HepG2 (cell line): Measurements from ENCODE around the gene NUP133. TPM values are rescaled to one million over a fixed set of nuclear protein-coding genes. Genes with fewer than 3 reads are reported as not detected.

ENCODE experiments used
- ATAC-seq: fragments of 200-7000 bp; cut with Tn5 transposase; 3 replicates; pipeline ENCODE4 v1.9.1; 2020; ENCODE audit warnings: mild to moderate bottlenecking, moderate library complexity
- BruUV-seq: library from RNA; stranded (reverse); fragments of 400-500 nt; replicated peaks from 2 replicates; lab custom pipeline; 2021; lab: Mats Ljungman, UMichigan
- CTCF ChIA-PET: fragments of 300-600 bp; formaldehyde crosslinking; extraction: SDS; loops from one replicate; lab custom pipeline; 2021; ENCODE audit warnings: low total read pairs, inconsistent platforms, low intra/inter-chr PET ratio; lab: Yijun Ruan, JAX
- POLR2A ChIA-PET: fragments of 350-600 bp; sonication (Branson Sonifier 250); formaldehyde crosslinking; loops from one replicate; lab custom pipeline; 2020; ENCODE audit warnings: antibody characterized with exemption, inconsistent platforms; lab: Yijun Ruan, JAX
- DNase-seq: peaks from one replicate; pipeline ENCODE4 v3.0.0-alpha.2; 2015; ENCODE audit warnings: low spot score
- FAIRE-seq: peaks from 3 replicates; lab custom pipeline; 2011; peaks lifted over from hg19 to GRCh38; lab: Jason Lieb, UNC
- H2AFZ ChIP-seq: one replicate; pipeline ENCODE4 v1.6.1; 2011; ENCODE audit warnings: low read length, inconsistent platforms
- H3K27ac ChIP-seq: fragments of 300-600 bp; 3 replicates; pipeline ENCODE4 v1.8.0; 2011; ENCODE audit warnings: mixed run types, mild to moderate bottlenecking, mixed read lengths, low read length, inconsistent platforms; ENCODE audit not compliant: insufficient read depth; ENCODE audit errors: extremely low read length
- H3K27me3 ChIP-seq, 2 experiments: fragments of 200-600 bp in 1 of 2; 2 replicates in 1 of 2; 3 replicates in 1 of 2; pipeline versions ENCODE4 v1.6.0 to v1.8.0; 2011; ENCODE audit warnings: low read length in 2 of 2, mild to moderate bottlenecking in 2 of 2, moderate library complexity in 2 of 2, inconsistent platforms in 1 of 2; ENCODE audit not compliant: insufficient read depth in 2 of 2, control insufficient read depth in 1 of 2
- H3K36me3 ChIP-seq, 2 experiments: fragments of 200-600 bp in 1 of 2; replicated peaks in 1 of 2; 2 replicates in 1 of 2; 3 replicates in 1 of 2; pipeline versions ENCODE4 v1.5.1 to v1.8.0; 2011; ENCODE audit warnings: low read length in 2 of 2, inconsistent platforms in 1 of 2; ENCODE audit not compliant: insufficient read depth in 2 of 2, control insufficient read depth in 1 of 2
- H3K4me1 ChIP-seq: 2 replicates; pipeline ENCODE4 v1.5.1; 2012; ENCODE audit warnings: low read length, inconsistent platforms; ENCODE audit not compliant: insufficient read depth
- H3K4me2 ChIP-seq: 2 replicates; pipeline ENCODE4 v1.6.0; 2011; ENCODE audit warnings: low read depth, low read length, inconsistent platforms
- H3K4me3 ChIP-seq, 3 experiments: fragments of 200-600 bp in 1 of 3; sonication (generic), shearing (Covaris generic) in 1 of 3; replicated peaks in 1 of 3; 2 replicates each; pipeline ENCODE4 v1.5.1; 2011 to 2016; ENCODE audit warnings: low read length in 3 of 3, inconsistent platforms in 2 of 3, low read depth in 2 of 3, mild to moderate bottlenecking in 2 of 3, control low read depth in 1 of 3, mixed read lengths in 1 of 3; ENCODE audit not compliant: insufficient read depth in 1 of 3
- H3K79me2 ChIP-seq: one replicate; pipeline ENCODE4 v1.6.1; 2011; ENCODE audit warnings: low read length, inconsistent platforms; ENCODE audit not compliant: insufficient read depth
- H3K9ac ChIP-seq: 2 replicates; pipeline ENCODE4 v1.6.0; 2011; ENCODE audit warnings: mild to moderate bottlenecking, low read depth, low read length, inconsistent platforms; ENCODE audit not compliant: insufficient read depth
- H3K9me3 ChIP-seq: 2 replicates; pipeline ENCODE4 v1.5.1; 2012; ENCODE audit warnings: mild to moderate bottlenecking, low read length
- H4K20me1 ChIP-seq: 2 replicates; pipeline ENCODE4 v1.6.0; 2011; ENCODE audit warnings: inconsistent platforms, mild to moderate bottlenecking, low read length, moderate library complexity; ENCODE audit not compliant: insufficient read depth
- CCAR2 ChIP-seq: fragments of 200-400 bp; formaldehyde crosslinking; optimal IDR thresholded peaks from 2 replicates; pipeline ENCODE3; 2018; ENCODE audit warnings: low read depth, mild to moderate bottlenecking, low read length, moderate library complexity
- ELF1 ChIP-seq: sonication (generic); formaldehyde crosslinking; IDR thresholded peaks from 2 replicates; pipeline ENCODE4 v1.4.0; 2020; ENCODE audit warnings: missing genetic modification reagents
- GFI1 ChIP-seq: sonication (generic); formaldehyde crosslinking; IDR thresholded peaks from 2 replicates; pipeline ENCODE4 v1.5.0; 2020; ENCODE audit warnings: missing genetic modification reagents, mild to moderate bottlenecking, borderline replicate concordance
- RFX3 ChIP-seq: IDR thresholded peaks from 2 replicates; pipeline ENCODE4 v1.6.1; 2016; ENCODE audit warnings: missing biosample characterization, missing genetic modification reagents
- ZNF121 ChIP-seq: sonication (generic); formaldehyde crosslinking; IDR thresholded peaks from 2 replicates; pipeline ENCODE4 v1.5.0; 2020; ENCODE audit warnings: mild to moderate bottlenecking, missing genetic modification reagents
- ZNF501 ChIP-seq: sonication (generic); formaldehyde crosslinking; IDR thresholded peaks from 2 replicates; pipeline ENCODE4 v1.5.1; 2020; ENCODE audit warnings: mild to moderate bottlenecking, moderate library complexity, missing genetic modification reagents
- ZNF572 ChIP-seq: sonication (generic); formaldehyde crosslinking; IDR thresholded peaks from 2 replicates; pipeline ENCODE4 v1.5.1; 2020; ENCODE audit warnings: mild to moderate bottlenecking, missing genetic modification reagents
- ZNF737 ChIP-seq: sonication (generic); formaldehyde crosslinking; IDR thresholded peaks from 2 replicates; pipeline ENCODE4 v1.5.0; 2020; ENCODE audit warnings: missing genetic modification reagents, mild to moderate bottlenecking, borderline replicate concordance
- ZSCAN20 ChIP-seq: sonication (generic); formaldehyde crosslinking; IDR thresholded peaks from 2 replicates; pipeline ENCODE4 v1.4.0; 2020; ENCODE audit warnings: missing genetic modification reagents, mild to moderate bottlenecking, borderline replicate concordance
- WGBS: methylation state at CpG from one replicate; pipeline ENCODE4 v1.1.6; 2017; ENCODE audit warnings: low lambda C conversion rate; 5-methylcytosine and 5-hydroxymethylcytosine counted together
- in situ Hi-C: cut with HindIII; loops from 2 replicates; pipeline ENCODE4 v1.10.0; 2017; ENCODE audit warnings: low pct_unique_long_range_greater_than_20kb; ENCODE audit not compliant: extremely low pct_ligation_motif_present
- intact Hi-C: fragments of 100-400 bp; cut with micrococcal nuclease; formaldehyde crosslinking; loops from one replicate; pipeline ENCODE4 v1.10.0; 2022; ENCODE audit not compliant: unreplicated experiment
- polyA plus RNA-seq, 8 experiments: library from polyadenylated mRNA; depleted of rRNA in 3 of 8; stranded (reverse) in 7 of 8; unstranded in 1 of 8; fragments of >200 nt; fragmentation: Illumina TruSeq in 4 of 8; extraction: Trizol in 4 of 8; gene quantifications; 2 replicates each; pipeline versions ENCODE4 v1.2.1 to v1.2.3, GENCODE V29; 2011 to 2016; ENCODE audit warnings: low read depth in 4 of 8, missing spikeins in 1 of 8, mixed read lengths in 1 of 8; ENCODE audit not compliant: insufficient read depth in 1 of 8
- total RNA-seq, 5 experiments: library from RNA; depleted of rRNA; stranded (reverse); fragments of >200 nt; fragmentation: Illumina TruSeq; extraction: Trizol; gene quantifications; 2 replicates each; pipeline ENCODE4 v1.2.3, GENCODE V29; 2016; ENCODE audit warnings: low read depth in 1 of 5
- TF ChIP-seq, protein P1 (sequence below): sonication (generic); formaldehyde crosslinking; IDR thresholded peaks from 2 replicates; pipeline ENCODE4 v1.4.0; 2020; ENCODE audit warnings: missing genetic modification reagents
- TF ChIP-seq, protein P2 (sequence below): sonication (generic); formaldehyde crosslinking; IDR thresholded peaks from 2 replicates; pipeline ENCODE4 v1.5.0; 2020; ENCODE audit warnings: missing genetic modification reagents, mild to moderate bottlenecking, borderline replicate concordance
- TF ChIP-seq, protein P3 (sequence below): fragments of 450-650 bp; IDR thresholded peaks from 2 replicates; pipeline ENCODE4 v1.6.1; 2017
- TF ChIP-seq, protein P4 (sequence below): sonication (generic); formaldehyde crosslinking; IDR thresholded peaks from 2 replicates; pipeline ENCODE4 v1.5.0; 2020; ENCODE audit warnings: mild to moderate bottlenecking, missing genetic modification reagents, borderline replicate concordance

The NUP133 gene
- total and polyA plus RNA-seq, 2 of the 13 experiments (the other 11 are each of a cell fraction or from before 2014, with no cell fraction given) = 17.7 to 45.6 TPM

DNA sequence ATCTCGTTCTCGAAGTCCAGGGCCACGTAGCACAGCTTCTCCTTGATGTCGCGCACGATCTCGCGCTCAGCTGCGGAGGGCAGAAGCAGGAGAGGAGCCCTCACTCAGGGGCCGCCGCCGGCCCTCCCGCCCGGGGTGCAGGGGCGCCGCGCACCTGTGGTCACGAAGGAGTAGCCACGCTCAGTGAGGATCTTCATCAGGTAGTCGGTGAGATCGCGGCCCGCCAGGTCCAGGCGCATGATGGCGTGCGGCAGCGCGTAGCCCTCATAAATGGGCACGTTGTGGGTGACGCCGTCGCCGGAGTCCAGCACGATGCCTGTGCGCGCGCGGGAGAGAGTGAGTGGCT lies 76.1 kb downstream of the NUP133 start (continued):
- TF ChIP-seq ZNF501 (CRISPR knock-in tag) = no peak
- no peak for TF ChIP-seq CCAR2
- TF ChIP-seq, protein P1, sequence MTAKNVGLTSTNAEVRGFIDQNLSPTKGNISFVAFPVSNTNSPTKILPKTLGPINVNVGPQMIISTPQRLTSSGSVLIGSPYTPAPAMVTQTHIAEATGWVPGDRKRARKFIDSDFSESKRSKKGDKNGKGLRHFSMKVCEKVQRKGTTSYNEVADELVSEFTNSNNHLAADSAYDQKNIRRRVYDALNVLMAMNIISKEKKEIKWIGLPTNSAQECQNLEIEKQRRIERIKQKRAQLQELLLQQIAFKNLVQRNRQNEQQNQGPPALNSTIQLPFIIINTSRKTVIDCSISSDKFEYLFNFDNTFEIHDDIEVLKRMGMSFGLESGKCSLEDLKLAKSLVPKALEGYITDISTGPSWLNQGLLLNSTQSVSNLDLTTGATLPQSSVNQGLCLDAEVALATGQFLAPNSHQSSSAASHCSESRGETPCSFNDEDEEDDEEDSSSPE (CRISPR knock-in tag) = no peak
- TF ChIP-seq RFX3 (CRISPR knock-in tag) = no peak
- no peak for TF ChIP-seq ZSCAN20 (CRISPR knock-in tag)

DNA sequence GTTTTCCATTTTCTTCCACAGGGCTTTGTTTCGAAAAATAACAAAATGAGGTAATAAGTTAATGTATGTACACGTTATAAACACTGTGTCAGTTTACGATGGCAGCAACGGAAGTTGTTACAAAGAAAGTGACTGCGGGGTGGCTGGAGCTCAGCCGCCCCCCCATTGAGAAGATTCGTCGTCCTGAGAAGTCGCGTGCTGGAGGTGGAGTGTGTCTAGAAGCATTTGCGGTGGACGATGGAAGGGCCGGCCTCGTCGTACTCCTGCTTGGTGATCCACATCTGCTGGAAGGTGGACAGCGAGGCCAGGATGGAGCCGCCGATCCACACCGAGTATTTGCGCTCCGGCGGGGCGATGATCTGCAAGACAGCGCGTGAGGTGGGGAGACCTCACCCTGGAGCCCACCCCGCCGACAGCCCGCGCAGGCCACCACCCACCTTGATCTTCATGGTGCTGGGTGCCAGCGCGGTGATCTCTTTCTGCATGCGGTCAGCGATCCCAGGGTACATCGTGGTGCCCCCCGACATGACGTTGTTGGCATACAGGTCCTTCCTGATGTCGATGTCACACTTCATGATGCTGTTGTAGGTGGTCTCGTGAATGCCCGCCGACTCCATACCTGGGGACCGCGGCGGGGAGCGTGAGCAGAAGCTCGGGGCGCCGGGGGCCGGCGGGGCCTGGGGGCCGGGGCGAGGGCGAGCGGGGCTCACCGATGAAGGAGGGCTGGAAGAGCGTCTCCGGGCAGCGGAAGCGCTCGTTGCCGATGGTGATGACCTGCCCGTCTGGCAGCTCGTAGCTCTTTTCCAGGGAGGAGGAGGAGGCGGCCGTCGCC lies 76.6 kb downstream of the NUP133 start:
- intact Hi-C loops (no loop called here), in situ Hi-C loops (no loop called here)
- H3K4me1 ChIP-seq = no peaks in the 10 kb centered on the region
- H3K9ac ChIP-seq = no peak overlapping the region
- 83% methylated on average over 48 of the region's 65 CpGs for WGBS
- no peak overlapping the region for H3K4me3 ChIP-seq
- H3K27ac ChIP-seq = no peak overlapping the region
- H3K9me3 ChIP-seq = no peaks in the 10 kb centered on the region
- H3K36me3 ChIP-seq = no peaks in the 10 kb centered on the region
- H3K79me2 ChIP-seq = no peaks in the 10 kb centered on the region
- no TSS peak for BruUV-seq
- ATAC-seq = no peak
- H4K20me1 ChIP-seq = no peaks in the 10 kb centered on the region
- peaks cover 2 to 10% of the 10 kb centered on the region in 2 experiments; a peak in 2 of 5 replicates for H3K27me3 ChIP-seq
- DNase-seq = no peak
- H2AFZ ChIP-seq = no peak overlapping the region
- FAIRE-seq = no peak
- CTCF ChIA-PET = no interaction called here
- no peak overlapping the region for H3K4me2 ChIP-seq
- POLR2A ChIA-PET = no interaction called here
- TF ChIP-seq ZNF121 (CRISPR knock-in tag) = no peak
- TF ChIP-seq, protein P2, sequence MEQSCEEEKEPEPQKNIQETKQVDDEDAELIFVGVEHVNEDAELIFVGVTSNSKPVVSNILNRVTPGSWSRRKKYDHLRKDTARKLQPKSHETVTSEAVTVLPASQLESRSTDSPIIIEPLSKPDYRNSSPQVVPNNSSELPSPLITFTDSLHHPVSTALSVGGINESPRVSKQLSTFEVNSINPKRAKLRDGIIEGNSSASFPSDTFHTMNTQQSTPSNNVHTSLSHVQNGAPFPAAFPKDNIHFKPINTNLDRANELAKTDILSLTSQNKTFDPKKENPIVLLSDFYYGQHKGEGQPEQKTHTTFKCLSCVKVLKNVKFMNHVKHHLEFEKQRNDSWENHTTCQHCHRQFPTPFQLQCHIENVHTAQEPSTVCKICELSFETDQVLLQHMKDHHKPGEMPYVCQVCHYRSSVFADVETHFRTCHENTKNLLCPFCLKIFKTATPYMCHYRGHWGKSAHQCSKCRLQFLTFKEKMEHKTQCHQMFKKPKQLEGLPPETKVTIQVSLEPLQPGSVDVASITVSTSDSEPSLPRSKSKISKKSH (CRISPR knock-in tag) = no peak
- TF ChIP-seq GFI1 (CRISPR knock-in tag) = no peak
- TF ChIP-seq, protein P3, sequence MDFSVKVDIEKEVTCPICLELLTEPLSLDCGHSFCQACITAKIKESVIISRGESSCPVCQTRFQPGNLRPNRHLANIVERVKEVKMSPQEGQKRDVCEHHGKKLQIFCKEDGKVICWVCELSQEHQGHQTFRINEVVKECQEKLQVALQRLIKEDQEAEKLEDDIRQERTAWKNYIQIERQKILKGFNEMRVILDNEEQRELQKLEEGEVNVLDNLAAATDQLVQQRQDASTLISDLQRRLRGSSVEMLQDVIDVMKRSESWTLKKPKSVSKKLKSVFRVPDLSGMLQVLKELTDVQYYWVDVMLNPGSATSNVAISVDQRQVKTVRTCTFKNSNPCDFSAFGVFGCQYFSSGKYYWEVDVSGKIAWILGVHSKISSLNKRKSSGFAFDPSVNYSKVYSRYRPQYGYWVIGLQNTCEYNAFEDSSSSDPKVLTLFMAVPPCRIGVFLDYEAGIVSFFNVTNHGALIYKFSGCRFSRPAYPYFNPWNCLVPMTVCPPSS = no peak
- TF ChIP-seq ELF1 (CRISPR knock-in tag) = no peak
- TF ChIP-seq ZNF572 (CRISPR knock-in tag) = no peak
- TF ChIP-seq, protein P4, sequence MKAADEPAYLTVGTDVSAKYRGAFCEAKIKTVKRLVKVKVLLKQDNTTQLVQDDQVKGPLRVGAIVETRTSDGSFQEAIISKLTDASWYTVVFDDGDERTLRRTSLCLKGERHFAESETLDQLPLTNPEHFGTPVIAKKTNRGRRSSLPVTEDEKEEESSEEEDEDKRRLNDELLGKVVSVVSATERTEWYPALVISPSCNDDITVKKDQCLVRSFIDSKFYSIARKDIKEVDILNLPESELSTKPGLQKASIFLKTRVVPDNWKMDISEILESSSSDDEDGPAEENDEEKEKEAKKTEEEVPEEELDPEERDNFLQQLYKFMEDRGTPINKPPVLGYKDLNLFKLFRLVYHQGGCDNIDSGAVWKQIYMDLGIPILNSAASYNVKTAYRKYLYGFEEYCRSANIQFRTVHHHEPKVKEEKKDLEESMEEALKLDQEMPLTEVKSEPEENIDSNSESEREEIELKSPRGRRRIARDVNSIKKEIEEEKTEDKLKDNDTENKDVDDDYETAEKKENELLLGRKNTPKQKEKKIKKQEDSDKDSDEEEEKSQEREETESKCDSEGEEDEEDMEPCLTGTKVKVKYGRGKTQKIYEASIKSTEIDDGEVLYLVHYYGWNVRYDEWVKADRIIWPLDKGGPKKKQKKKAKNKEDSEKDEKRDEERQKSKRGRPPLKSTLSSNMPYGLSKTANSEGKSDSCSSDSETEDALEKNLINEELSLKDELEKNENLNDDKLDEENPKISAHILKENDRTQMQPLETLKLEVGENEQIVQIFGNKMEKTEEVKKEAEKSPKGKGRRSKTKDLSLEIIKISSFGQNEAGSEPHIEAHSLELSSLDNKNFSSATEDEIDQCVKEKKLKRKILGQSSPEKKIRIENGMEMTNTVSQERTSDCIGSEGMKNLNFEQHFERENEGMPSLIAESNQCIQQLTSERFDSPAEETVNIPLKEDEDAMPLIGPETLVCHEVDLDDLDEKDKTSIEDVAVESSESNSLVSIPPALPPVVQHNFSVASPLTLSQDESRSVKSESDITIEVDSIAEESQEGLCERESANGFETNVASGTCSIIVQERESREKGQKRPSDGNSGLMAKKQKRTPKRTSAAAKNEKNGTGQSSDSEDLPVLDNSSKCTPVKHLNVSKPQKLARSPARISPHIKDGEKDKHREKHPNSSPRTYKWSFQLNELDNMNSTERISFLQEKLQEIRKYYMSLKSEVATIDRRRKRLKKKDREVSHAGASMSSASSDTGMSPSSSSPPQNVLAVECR (CRISPR knock-in tag) = no peak
- no peak for TF ChIP-seq ZNF737 (CRISPR knock-in tag)
